DOHH2 (cell line): ENCODE measurements around the gene LMBR1L.
A peak's percentile ranks its signal among the peaks of the same experiment; 100 is the strongest.

Experiments
- CTCF ChIP-seq: fragments of 200-600 bp; sonication (generic); IDR thresholded peaks from one replicate; pipeline ENCODE4 v1.5.1; 2014; ENCODE audit warnings: antibody characterized with exemption, mild to moderate bottlenecking, low read depth, low read length; ENCODE audit not compliant: poor library complexity, severe bottlenecking
- EZH2phosphoT487 ChIP-seq: fragments of 200-600 bp; sonication (generic); IDR thresholded peaks from 2 replicates; pipeline ENCODE4 v1.6.1; 2017; ENCODE audit warnings: borderline replicate concordance, mild to moderate bottlenecking, antibody characterized with exemption, low read length, moderate library complexity, mixed read lengths

GRCh38 chr12:49088150-49088931 is 22.3 kb downstream of the LMBR1L start:
- TF ChIP-seq CTCF = peak; percentile 93
- TF ChIP-seq EZH2phosphoT487 = no peak
